HTERT RPE-1 (cell line): Measurements from ENCODE around the gene SPSB3.
"Not testable (repeated sequence)": the region's sequence is repeated elsewhere in the genome, so short reads cannot be mapped to it uniquely, and the experiment has no call there.

ENCODE experiments used
- in situ Hi-C: fragments of 300-500 bp; cut with MboI; formaldehyde crosslinking; loops from 4 replicates; pipeline ENCODE4 v1.14.3; 2020; ENCODE audit warnings: low sequenced_read_pairs

The SPSB3 gene

DNA sequence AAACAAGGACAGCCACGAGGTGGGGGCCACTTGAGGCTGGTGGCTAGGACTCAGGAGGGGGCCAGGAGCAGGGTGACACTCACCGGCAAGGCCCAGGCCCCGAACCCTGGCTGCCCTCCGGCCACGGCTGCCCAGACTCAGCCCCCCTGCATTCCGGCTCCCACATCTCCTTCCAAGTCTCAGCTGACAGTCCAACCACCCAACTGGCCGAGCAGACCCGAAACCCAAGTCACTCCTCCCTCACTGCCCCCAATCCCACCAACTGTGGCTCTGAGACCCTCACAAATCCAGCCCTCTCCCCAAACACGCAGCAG is 34.9 kb upstream of the SPSB3 start:
- in situ Hi-C loops: no loop called here

DNA sequence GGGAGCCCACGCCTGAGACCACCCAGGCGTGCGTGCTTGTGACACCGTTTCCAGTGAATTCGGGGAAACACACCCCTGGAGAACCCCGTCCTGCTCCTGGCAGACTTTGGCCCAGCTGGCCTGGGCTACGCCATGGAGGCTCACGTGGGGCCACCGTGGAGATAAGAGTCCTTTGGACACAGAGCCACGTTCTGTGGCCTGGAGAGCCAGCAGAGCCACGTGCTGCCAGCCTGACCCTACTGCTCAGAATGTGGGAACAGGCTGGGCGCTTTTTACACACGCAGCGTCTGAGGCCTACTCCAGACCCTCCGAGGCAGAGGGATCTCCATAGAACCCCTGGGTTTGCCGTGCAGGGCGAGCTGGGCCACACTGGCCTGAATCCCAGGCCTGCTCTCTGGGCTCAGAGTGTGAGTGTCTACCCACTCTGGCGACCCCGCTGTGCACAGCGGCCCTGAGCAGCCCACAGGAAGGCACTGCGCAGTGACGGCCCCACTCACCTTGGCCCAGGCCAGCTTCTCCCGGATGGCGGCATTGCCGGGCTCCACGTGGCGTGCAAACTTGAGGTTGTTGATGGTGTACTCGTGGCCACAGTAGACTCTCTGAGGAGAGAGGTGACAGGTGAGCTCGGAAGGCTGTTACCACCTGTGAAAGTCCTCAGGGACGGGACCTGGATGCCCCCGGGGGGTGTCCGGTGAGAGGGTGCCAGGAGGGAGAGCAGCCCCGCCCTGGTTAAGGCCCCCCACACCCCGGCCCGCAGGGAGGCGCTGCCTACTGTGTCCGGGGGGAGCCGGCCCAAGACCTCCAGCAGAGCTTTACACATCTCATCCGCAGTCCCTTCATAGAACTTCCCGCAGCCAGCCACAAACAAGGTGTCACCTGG is 34.3 kb upstream of the SPSB3 start:
- in situ Hi-C loops: no loop called here

DNA sequence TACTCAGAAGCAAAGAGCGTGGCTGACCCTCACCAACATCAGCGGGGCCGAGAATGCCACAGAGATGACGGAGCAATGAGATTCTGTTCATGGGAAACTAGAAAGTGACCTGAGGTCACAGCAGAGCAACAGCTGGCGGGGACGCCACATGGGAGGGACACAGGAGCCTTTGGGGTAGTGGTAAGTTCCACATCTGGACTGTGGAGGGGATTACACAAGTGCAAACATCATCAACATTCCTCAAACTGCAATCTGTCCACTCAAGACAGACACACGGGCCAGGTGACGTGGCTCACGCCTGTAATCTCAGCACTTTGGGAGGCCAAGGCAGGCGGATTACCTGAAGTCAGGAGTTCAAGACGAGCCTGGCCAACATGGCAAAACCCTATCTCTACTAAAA is 33.1 kb upstream of the SPSB3 start:
- in situ Hi-C loops: no loop called here

DNA sequence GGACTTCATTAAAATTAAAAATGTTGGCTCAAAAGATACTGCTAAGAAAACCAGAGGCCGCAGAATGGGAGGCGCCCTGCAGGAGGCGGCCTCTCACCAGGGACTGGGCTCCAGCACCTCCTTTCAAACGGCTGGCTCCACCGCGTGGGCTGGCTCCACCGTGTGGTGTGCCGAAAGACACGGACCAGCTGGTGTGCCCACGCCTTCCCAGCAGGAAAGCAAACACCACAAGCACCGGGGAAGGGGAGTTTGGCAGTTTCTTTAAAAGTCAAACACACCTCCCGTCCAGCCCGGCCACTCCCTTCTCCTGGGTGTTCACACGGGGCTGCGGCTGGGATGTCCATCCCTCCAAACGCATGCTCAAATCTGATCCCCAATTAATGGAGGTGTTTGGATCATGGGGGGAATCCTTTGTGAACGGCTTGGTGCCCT is 30.4 kb upstream of the SPSB3 start:
- in situ Hi-C loops: no loop called here

DNA sequence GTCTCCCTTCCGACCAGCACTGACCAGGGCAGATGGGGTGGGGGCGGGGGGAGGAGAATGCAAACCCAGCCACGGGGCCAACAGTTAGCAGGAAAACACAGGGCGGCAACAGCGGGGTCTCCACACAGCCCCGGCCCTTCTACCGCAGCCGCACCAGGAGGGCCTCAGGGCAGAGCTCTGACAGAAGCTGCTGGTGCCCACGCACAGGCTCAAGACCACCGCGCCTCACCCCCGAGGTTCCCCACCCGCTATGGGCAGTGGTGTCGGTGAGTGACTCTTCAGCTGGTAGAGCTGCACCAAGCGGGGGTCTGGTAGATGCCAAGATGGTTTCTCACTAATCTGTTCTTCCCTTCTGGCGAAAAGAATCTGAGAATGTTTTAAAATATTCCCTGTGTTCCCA is 28.2 kb upstream of the SPSB3 start:
- in situ Hi-C loops: no loop called here

DNA sequence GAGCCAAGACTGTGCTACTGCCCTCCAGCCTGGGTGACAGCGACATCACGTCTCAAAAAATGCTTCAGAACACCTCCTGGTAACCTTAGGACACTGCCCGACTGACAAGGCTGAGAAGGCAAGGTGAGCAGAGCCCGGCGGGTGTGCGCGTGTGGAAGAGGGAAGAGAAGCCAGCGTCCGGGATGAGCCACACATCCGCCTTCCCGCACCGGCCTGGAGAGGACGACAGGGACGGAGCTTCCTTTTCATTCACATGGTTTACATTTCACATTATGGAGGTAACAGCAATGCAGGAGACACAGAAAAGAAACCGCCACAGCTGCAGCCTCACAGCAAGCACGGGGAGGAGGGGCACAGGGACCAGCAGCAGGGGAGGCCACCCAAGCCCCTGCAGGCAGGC is 27.7 kb upstream of the SPSB3 start:
- in situ Hi-C loops: no loop called here

DNA sequence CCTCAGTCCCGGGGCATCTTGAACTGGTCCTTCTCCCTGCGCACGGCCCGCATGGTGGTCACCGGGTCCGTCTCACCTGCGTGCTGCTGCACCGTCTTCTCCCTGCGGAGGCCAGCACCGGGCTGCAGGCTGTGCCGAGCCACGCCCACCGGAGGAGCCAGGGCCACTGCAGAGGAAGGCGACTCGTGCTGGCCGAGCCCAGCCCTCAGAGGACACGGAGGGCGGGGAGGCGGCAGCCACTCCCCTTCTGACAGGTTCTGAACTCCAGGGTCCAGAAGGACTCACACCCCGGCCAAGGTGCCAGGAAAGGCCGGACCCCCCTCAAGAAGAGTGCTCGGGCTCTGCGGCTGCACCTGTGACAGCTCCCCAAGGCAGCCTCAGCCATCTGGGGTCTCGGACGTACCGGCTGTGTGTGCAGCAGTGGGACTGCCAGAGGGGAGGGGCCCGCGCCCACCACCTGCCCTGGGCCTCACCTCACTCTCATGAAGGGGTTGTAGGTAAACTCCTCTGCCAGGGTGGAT is 27.0 kb upstream of the SPSB3 start:
- in situ Hi-C loops: no loop called here

DNA sequence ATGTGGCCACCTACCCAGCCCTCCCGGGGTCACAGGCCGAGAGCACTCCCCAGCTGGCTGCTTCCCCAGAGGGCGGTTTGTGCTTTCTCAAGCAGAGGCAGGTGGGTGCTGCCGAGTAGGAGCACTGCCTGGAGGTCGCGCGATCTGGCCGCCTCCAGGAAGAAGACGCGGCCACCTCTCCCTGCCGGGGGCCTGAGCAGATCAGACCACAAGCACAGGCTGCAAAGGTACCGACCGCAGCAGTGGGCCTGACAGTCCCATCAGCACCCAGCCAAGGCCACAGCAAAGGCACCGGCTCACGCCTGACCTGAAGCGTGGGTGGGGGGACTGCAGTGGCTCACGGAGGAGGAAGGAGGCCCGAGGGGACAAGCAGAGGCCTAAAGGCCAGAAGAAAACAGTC is 26.3 kb upstream of the SPSB3 start:
- in situ Hi-C loops: no loop called here

DNA sequence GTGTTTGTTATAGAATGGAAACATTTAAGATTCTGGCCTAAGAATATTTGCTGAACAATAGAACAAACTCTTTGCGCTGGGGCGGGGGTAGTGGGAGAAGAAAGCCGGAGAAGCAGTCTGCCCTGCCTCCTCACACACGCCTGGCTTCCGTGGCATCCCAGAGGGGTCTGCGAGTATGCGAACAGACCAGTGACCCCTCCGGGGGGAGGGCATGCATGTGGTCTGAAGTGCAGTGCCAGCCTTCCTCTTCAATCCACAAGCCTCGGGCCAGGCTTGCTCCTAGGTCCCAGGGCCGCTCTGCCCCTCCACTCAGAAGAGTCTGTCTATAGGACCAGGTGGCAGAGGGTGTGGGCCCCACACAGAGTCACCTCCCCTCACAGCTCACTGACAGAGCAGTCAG is 25.3 kb upstream of the SPSB3 start:
- in situ Hi-C loops: no loop called here

DNA sequence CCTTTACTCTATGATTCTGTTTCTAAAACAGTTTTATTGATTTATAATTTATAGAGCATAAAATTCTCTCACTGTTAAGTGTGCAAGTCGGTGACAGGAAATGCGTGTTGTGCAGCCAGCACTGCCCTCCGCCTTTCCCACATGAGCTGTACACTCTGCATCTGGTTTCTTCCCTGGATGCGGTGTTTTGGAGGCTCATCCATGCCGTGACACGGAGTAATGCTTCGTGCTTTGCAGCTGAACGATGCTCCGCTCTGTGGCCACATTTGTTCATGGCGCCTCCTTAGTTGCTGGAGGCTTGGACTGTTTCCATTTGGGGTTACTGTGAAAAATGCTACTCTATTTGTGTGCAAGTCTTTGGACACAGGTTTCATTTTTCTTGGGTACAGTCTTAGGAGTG is 18.3 kb upstream of the SPSB3 start:
- in situ Hi-C loops: no loop called here

DNA sequence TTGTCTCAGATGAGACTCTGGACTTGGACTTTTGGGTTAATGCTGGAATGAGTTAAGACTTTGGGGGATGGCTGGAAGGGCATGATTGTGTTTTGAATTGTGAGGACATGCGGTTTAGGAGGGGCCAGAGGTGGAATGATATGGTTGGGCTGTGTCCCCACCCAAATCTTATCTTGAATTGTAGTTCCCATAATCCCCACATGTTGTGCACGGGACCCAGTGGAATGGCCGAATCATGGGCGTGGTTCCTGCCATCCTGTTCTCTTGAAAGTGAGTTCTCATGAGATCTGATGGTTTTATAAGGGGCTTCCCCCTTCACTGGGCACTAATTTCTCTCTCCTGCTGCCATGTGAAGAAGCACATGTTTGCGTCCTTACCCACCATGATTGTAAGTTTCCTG is 16.9 kb upstream of the SPSB3 start:
- in situ Hi-C loops: not testable (repeated sequence)

DNA sequence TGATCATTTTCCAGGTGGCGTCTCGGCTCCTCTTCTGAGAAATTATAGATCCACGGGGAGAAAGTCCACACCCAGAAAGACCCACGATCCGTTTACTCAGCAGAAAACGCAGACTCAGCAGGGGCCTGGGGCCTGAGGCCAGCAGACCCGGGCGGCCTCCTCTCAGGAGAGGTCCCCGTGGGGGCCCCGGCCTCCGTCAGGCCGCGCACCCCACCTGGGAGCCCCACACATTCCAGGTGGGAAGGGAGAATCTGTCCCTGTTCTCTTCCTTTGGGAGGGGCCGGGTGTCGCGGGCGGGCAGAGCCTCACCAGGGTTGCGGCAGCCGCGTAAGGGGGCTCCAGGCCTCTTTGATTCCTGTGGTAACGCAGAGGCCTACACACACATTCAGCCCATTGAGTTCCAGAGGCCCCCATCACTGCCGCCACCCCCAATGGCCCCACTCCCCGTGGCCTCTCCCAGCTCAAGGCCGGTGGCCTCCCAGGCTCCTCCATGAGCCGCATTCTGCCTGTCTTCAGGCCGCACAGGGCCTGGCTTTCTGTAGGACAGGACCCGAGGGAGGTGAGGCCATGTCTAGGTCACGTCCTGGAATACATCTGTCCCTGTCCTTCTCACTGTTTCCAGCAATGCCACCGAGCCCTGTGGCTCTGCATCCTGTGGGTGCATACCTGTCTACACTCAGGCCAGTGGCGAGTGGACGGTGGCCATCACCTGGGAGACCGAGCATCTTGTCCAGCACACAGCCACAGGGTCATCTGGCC is 12.7 kb upstream of the SPSB3 start:
- in situ Hi-C loops: no loop called here

DNA sequence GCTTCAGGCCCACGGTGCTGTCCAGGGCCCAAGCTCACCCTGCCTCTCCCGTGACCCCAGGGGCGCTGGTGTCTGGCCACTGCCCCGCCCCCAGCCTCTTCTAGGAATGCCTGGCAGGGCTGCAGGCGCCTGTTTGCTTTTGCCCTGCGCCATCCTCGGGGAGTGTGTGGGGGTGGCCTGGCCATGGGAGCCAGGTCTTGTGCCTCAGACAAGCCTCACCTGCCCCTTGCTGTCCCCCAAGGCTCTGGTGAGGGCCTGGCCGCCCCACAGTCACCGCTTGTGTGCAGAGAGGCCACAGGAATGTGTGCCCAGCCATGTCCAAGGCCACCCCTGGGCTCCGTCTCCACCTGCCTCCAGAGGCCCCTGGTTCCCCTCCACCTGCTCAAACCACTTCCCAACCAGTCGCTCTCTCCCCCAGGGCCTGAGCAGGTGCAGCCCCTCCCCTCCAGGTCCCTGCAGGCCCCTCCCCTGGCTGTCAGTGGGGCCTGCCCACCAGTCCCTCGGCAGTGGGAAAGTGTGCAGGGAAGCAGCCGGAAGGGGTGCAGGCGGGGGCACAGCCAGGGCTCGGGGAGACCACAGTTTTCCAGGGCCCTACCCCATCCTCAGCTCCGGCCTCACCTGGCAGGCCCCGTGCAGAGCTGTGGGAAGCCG is 12.0 kb upstream of the SPSB3 start:
- in situ Hi-C loops: no loop called here

DNA sequence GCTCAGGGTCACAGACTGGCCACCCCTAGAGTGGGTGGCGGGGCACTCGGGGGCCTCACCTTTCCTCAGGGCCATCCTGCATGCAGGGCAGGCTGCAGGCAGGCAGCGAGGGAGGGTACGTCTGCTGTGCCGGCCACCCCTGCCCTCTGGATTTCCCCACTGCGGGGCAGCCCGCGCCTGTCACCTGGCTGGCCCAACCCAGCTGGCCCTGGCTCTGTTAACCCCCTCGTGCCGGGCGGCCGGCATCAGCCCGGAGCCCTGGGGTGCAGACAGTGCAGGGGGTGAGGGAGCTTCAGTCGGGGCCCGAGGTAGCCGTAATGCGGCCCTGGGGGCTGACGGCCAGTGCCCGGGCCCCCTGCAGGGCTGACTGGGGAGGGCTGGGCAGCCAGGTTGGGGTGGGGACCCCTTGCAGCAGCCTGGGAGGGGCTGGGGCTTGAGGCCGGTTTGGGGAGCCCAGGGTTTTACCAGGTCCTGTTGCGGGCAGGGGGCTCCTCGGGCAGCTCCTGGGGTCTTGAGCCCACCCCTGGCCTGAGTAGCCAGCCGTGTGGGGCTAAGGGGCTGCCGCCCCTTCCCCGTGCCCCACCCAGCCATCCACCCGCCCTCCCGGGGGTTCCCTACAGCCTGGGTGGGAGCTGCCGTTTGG is 11.3 kb upstream of the SPSB3 start, which contains the start of gene IGFALS:
TSS of gene IGFALS (minus strand) at position 128 of the 643 bp plus-strand sequence. CDS start at position 75, 53 bp downstream.
- in situ Hi-C loops: no loop called here

DNA sequence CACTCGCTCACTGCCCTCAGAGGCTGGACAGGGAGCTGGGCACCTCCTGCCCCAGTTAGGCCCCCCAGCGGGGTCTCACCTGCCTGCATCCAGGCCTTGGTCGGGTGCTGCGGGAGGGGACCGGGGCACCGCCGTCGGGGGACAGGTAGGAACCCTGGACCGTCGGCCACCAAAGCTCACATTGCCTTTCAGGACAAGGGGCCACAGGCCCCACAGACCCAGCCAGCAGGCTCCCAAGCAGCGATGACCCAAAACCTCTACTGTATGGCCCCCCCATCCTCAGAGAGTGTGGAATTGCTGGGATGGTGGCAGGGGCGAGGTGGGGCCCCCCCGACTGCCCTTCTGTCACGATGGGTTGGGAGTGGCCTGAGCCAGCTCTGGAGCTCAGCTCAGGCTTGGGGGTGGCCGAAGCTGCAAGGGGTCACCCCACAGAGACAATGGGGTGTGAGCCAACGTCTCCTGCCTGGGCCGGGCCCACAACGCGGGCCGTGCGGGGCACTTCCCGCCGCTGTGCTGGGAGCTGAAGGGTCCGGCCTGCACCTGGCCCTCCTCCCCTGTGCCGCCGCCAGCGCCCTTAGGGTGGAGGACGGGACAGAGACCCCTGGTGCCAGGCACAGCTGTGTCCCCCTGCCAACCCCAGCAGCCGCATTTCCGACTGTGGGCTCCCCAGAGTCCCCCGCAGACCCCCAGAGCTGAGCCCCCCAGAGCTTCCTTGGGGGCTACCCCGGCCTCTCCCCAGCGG is 10.6 kb upstream of the SPSB3 start:
- in situ Hi-C loops: no loop called here

DNA sequence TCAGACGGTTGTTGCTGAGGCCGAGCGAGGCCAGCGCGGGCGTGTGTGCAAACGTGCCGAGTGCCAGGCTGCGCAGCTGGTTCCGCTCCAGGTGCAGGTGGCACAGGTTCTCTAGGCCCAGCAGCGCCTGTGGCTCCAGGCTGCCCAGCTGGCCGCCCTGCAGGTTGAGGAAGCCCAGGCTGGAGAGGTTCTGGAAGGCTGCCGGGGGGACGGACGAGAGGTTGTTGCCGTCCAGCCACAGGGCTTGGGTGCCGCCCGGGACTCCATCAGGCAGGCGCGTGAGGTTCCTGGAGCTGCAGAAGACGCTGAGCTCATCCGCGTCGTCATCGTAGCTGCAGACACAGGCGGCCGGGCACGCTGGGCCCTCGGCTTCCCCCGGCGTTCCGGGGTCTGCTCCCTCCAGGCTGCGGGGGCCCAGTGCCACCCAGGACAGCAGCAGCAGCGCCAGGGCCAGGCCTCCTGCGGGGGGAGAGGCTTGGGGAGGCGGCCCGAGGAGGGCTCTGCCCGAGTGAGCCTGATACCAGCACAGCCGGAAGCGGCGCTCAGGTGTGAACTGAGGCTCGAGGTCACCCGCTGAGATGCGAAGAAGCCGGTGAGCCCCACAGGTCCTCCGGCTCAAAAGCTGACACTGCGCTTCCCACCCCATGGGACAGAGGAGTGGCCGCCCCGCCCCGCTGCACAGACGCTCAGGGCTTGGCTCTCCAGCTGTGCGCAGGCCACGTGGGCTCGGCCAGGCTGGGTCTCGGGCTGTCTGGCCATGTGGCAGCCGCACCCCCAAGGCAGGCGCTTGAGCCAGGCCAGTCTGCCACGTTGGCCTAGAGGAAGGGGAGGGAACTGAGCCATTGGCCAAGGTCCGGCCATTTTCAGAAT is 9.8 kb upstream of the SPSB3 start:
- in situ Hi-C loops: no loop called here

DNA sequence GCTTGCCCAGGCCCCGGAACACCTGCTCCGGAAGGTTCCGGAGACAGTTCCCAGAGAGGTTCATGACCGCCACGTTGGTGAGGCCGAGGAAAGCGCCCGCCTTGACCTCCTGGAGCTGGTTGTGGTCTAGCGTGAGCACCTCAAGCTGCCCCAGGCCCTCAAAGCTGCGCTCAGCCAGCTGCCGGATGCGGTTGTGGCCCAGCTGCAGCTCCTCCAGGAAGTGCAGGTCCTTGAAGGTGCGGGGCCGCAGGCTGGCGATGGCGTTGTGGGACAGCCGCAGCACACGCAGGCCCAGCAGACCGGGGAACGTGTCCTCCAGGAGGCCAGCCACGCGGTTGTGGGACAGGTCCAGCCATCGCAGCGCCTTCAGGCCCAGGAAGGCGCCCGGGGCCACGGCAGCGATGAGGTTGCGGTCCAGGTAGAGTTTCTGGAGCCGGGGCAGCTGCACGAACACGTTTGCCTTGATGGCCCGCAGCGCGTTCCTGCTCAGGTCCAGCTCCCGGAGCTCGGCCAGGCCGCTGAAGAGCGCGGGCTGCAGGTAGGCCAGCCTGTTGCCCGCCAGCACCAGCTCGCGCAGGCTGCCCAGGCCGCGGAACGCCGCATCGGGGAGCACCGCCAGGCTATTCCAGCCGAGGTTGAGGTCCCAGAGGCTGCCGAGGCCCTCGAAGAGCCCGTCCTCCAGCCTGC is 9.0 kb upstream of the SPSB3 start:
- in situ Hi-C loops: no loop called here

DNA sequence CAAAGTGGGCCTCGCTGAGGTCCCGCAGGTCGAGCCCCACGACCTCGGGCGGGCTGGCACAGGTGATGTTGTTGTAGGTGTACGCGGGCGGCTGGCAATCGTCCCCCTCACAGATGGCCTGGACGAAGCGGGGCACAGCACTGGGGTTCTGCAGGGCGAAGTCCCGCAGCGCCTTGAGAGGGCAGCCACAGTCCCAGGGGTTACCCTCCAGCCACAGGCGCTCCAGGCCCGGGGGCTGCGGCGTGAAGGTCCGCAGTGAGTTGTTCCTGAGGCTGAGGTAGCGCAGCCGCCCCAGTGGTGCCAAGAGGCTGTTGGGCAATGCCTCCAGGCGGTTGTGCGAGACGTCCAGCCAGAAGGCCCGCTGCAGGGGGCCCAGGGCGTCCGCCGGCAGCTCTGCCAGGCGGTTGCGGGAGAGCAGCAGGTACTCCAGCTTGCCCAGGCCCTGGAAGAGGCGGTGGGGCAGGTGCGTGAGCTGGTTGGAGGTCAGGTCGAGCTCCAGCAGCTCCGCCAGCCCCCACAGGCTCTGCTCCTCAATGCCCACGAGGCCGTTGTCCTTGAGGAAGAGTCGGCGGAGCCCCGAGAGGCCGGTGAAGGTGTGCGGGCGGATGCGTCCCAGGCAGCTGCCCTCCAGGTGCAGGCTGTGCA is 8.4 kb upstream of the SPSB3 start:
- in situ Hi-C loops: no loop called here
